IPS-11a (cell line): ENCODE data around the gene COL6A3.

Experiments used
- H3K4me3 ChIP-seq: one replicate; pipeline ENCODE4 v1.5.1; 2013; ENCODE audit warnings: low read depth, low read length, control low read depth

The COL6A3 gene

GRCh38 chr2:237300739-237301138, 113.2 kb downstream of the COL6A3 start:
- no peak overlapping the region for H3K4me3 ChIP-seq

GRCh38 chr2:237299906-237300305, 114.1 kb downstream of the COL6A3 start:
- no peak overlapping the region for H3K4me3 ChIP-seq

- H3K4me3 ChIP-seq = no peak overlapping the region
Measured at GRCh38 chr2:237298151-237299118, 115.5 kb downstream of the COL6A3 start.

- no peak overlapping the region for H3K4me3 ChIP-seq
Measured at GRCh38 chr2:237297421-237298150, 116.4 kb downstream of the COL6A3 start.

GRCh38 chr2:237296756-237297155, 117.2 kb downstream of the COL6A3 start:
- H3K4me3 ChIP-seq = no peak overlapping the region

GRCh38 chr2:237295889-237296480, 118.0 kb downstream of the COL6A3 start:
- no peak overlapping the region for H3K4me3 ChIP-seq

- H3K4me3 ChIP-seq = no peak overlapping the region
Measured at GRCh38 chr2:237294460-237294859, 119.5 kb downstream of the COL6A3 start.

- H3K4me3 ChIP-seq = no peak overlapping the region
Measured at GRCh38 chr2:237293978-237294377, 120.0 kb downstream of the COL6A3 start.

- H3K4me3 ChIP-seq = no peak overlapping the region
Measured at GRCh38 chr2:237291138-237291792, 122.7 kb downstream of the COL6A3 start.

GRCh38 chr2:237290261-237290660, 123.7 kb downstream of the COL6A3 start:
- H3K4me3 ChIP-seq = no peak overlapping the region

- H3K4me3 ChIP-seq = no peak overlapping the region
Measured at GRCh38 chr2:237289139-237289538, 124.8 kb downstream of the COL6A3 start.

- no peak overlapping the region for H3K4me3 ChIP-seq
Measured at GRCh38 chr2:237287872-237288271, 126.1 kb downstream of the COL6A3 start.

- H3K4me3 ChIP-seq = no peak overlapping the region
Measured at GRCh38 chr2:237283131-237283928, 130.6 kb downstream of the COL6A3 start.

GRCh38 chr2:237282568-237283128, 131.3 kb downstream of the COL6A3 start:
- no peak overlapping the region for H3K4me3 ChIP-seq

- H3K4me3 ChIP-seq = no peak overlapping the region
Measured at GRCh38 chr2:237281836-237282306, 132.1 kb downstream of the COL6A3 start.

GRCh38 chr2:237280939-237281338, 133.0 kb downstream of the COL6A3 start:
- no peak overlapping the region for H3K4me3 ChIP-seq

- H3K4me3 ChIP-seq = no peak overlapping the region
Measured at GRCh38 chr2:237280229-237280628, 133.7 kb downstream of the COL6A3 start.

GRCh38 chr2:237279012-237279768, 134.8 kb downstream of the COL6A3 start:
- no peak overlapping the region for H3K4me3 ChIP-seq

GRCh38 chr2:237278568-237278967, 135.4 kb downstream of the COL6A3 start:
- no peak overlapping the region for H3K4me3 ChIP-seq
